HG03565 (cell line): Measurements from ENCODE around the gene ORC3.
"Not testable (repeated sequence)": the region's sequence is repeated elsewhere in the genome, so short reads cannot be mapped to it uniquely, and the experiment has no call there.

Source experiments
- ATAC-seq: cut with Tn5 transposase; IDR thresholded peaks from one replicate; pipeline ENCODE4 v1.9.1; 2021; ENCODE audit warnings: mild to moderate bottlenecking, moderate library complexity; ENCODE audit not compliant: unreplicated experiment

ORC3 gene

DNA sequence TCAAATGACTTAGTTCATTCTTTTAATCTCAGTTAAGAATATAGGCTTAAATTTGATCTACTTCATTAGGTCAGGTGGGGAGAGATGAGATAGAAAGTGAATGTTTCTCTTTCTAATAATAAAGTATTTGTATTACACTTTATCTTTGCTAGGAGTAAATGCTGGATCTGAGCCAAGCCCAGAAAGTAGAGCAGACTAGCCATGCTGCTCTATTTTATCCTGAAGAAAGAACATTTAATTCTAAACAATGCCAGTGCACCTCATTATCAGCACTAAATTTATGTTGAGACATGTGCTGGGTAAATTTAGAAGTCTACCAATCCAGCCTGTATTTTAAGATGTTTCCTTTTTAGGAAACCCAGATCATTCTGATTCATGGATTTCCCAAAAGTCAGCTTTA lies 68.6 kb downstream of the ORC3 start:
- ATAC-seq, result no peak

DNA sequence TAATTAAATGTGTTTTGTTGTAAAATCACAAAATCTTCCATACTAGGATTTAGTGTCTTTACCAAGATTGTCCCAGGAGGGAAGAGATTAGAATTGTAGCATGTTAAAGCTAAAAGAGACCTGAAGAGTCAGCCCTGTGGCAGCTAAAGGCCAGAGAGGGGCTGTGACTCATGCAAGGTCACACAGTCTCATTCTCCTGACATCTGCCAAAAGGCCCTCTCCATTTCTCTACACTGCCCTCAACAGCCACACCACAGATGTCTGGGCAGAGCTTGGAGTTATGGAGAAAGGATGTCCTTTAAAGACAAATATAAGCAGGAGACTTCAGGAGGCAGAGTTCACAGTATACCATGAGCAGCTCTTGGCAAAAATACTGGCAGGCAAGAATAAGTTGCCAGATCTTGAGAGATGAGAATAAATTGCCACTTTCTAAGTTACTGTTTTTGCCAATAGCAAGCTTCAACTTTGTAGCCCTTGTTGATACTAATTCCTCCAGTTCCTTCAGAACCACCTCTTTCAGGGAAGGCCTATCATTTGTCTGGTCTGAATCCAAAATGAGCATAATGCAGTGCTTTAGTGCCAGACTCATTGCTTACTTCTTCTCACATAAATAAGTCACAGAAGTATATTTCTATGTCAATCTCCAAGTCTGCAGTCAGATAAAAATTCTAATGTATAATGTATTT lies 70.4 kb downstream of the ORC3 start:
- no peak for ATAC-seq

DNA sequence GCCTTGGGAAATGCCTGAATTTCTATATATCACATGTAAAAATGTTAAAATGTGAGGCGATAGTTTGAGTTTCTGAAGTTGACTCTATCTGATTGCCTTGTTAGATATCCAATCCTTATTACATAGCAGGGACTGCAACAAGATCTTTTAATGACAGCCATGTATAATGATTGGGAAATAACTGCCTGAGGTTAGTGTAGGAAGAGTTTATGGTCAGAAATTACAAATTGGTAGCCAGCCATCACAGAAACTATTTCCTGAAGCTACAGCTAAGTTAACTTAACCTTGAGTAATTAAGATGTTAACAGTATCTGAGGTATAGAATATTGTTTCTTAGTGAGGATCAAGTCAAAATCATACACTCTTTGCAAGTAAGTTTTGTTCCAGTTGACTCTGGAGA lies 71.1 kb downstream of the ORC3 start:
- ATAC-seq, result no peak

DNA sequence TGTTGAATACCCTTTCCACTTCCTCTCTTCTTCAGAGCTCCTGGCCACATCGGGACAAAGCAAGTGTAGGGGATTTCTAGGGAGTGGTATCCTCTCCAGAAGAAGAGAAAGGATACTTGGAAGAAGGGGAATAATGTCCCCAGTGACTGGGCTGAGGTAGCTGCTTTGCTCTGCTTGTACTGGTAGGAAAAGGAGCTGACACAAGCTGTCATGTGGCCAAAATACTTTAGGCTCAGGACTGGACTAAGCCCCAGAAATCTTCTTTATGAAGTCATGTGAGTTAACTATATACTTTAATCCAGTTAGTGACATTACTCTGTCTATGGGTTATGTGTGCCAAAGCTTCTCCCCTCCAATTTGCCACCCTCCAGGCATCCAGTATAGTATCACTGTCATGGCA lies 71.6 kb downstream of the ORC3 start:
- no peak for ATAC-seq

DNA sequence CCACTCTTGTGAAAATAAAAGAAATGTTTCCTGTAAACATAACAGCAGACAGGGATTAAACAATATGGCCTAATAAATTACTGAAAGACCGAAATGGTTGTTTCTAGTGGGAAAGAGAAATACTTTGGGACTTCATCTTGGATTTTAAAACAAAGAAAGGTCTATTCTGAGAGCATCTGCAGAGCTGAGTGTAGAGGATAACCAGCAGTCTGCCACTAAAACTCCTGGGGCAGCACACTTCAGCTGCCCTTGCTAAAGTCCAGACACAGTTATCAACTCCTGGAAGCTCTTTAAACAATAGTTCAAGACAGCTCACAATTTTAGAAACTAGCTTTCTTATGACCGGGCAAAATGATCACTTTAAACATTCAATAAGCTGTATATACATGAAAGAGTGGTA lies 73.5 kb downstream of the ORC3 start:
- ATAC-seq, result no peak

DNA sequence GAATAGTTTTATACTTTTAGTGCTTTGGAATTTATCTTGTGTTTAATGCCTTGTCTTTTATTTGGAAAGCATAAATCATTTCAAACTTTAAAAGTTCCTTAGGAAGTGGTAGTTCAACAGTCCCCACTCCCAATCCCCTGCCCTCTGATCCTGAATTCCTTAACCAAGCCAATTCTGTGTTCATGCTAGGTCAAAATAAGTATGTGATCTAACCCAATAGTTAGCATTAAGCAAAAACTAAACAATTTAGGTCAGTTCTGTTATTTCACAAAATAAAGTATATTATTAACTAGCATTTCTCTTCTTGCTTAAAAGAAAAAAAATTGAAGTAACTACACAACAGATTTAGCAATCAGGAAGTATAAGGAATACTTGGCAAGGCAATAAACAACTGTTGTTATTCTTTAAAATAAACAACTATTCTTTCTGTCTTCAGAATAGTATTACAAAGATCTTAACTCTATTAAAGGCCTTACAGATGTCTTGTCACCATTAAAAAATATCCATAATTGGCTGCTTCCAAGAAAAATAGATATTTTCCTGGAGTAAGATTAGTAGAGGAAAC lies 75.1 kb downstream of the ORC3 start:
- no peak for ATAC-seq

DNA sequence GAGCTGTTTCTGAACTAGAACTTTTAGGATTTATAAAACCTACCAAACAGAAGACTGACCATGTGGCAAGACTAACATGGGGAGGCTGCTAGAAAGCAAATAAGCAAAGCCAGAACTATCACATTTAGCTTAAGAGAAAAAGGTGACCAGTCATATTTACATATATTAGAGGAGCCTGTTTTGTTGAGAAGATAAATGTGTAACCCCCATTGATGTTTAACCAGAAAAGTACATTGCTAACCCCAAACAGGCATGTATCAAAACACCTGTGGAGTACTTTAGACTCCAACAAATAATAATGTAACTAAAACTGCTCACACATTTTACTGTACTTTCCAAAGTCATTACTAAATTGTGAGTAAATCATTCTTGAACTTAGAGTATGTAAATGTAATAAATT lies 77.1 kb downstream of the ORC3 start:
- ATAC-seq, result no peak

DNA sequence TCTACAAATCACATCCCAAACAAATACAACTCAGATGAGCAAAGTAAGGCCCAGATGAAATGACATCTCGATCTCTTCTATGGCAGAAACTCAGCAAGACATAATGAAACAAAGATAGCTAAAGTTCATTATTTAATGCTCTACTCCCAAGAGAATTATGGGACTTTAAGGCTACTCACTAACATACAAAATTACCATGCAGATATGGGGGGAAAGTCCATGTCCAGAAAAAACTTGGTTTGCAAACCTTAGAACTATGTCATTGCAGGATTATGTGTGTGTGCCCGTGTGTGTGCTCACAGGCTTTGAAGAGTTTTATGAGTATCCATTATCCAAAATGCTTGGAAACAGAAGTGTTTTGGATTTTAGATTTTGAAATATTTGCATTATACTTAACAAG lies 78.1 kb downstream of the ORC3 start:
- no peak for ATAC-seq

DNA sequence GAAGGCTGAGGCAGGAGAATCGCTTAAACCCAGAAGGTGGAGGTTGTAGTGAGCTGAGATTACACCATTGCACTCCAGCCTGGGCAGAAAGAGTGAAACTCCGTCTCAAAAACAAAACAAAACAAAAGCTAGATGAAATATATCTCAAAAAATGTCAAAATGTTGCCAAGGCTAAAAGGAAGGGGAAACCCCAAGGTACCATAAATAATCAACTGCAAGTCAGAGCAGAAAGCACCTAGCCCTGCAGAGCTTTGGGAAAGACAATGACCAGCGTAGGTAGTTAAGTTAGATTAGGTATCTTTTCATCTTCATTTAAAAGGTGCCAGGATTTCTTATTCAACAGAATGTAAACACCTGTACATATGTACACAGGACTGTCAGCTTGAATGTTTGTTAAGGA lies 79.1 kb downstream of the ORC3 start:
- ATAC-seq, result no peak

DNA sequence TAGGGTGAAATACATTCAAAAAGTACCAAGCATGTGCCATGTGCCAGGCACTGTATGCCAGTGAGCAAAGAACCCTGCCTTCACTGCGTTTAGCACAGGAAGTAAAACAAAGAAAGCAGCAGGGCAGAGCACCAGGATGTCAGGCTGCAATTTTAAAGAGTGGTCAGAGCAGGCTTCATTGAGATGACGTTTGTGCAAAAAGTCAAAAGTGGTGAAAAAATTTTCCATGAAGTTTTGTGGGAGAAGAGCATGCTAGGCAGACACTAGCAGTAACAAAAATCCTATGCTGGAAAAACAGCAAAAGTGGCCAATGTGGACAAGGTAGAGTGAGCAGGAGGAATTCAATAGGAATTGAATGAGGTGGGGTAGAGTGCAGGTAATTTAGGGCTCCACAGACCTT lies 80.8 kb downstream of the ORC3 start:
- no peak for ATAC-seq

DNA sequence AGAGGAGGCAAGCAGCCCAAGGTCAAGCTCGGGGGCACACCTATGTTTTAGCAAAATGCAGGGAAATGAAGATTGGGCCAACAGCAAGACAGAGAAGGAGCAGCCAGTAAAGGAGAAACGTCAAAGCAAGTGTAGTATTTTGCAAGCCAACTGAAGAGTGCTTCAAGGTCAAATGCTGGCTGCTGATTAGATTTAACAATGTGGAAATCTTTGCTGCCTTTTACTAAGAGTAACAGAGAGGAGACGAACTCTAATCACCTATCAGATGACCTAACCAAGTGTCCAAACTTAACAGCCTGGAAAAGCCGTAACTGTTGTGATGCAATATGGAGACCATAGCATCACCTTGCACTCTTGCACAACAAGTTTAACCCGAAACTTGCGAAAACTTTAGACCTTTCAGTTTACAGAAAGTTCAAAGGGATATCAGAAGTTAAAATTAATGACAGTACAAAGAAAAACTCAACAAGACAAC lies 81.7 kb downstream of the ORC3 start:
- ATAC-seq, result no peak

DNA sequence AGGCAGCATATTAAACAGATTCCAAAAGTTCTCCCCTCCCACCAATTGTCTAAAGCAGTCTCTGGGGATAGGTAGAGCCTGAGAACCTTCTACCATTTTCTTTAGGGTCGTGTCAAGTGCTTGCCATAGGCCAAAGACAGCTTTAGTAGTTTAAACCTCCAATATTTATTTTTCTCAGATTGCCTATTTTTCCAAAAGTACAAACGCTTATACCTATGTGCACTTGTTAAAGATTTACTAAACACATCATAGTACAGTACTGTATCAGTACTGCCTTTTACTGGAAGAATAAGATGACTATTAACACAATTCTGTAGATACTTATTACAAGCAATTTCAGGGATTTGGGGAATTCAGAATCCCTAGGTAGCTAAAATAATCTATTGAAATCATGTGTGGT lies 82.7 kb downstream of the ORC3 start:
- no peak for ATAC-seq

DNA sequence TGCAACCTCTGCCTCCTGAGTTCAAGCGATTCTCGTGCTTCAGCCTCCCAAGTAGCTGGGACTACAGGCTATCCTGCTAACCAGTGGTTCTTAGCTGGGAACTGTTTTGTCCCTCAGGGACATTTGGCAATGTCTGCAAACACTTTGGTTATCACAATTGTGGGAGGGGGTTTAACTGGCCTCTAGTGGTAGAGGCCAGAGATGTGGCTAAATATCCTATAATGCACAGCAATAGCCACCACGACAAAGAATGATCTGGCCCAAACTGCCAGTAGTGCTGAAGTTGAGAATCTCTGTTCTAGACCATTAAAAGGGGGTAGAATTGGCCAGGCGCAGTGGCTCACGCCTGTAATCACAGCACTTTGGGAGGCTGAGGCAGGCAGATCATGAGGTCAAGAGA lies 83.3 kb downstream of the ORC3 start:
- ATAC-seq, result no peak

DNA sequence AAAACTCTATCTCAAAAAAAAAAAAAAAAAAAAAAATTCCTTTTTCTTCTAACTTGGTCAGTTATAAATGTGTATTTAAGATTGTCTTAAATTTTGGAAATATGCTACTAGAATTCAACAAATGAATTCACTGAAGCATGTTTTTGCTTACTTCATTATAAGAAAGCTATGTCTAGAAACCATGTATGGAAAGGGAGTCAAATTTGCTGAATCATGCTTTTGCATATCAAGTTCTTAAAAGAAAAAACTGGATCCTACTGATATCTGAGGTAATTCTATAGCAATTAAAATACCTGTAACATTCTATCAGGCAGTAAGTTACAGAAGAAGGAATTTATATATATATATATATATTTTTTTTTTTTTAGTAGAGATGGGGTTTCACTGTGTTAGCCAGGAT lies 84.4 kb downstream of the ORC3 start:
- ATAC-seq, result no peak

DNA sequence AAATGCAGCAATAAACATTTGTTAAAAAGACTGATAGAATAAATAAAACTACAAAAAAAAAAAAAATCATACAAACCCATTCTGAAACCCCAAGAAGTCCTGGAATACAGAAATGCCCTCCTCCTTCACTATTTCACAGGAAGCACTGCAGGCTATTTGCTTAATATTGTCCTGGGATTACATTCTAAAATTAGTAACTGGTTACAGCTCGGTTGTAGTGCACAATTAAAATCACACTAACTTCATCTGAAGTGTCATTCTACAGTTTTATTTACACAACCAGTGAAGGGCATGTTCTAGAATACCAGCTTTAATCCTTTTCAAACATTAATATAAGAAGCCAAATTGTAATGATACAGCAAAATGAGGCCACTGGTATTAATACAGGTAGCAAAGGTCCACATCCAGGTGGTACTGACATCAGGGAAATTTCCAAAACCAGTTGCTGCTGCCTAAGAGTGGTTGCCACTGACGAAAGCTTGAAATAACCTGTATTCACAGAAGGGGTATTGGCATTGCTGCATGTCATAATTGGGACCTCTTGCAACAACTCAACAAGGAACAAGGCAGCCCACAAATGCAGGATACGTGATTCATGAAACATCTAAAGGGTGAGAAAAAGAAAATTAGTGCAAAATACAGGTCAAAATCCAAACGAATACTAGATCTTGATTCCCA lies 85.2 kb downstream of the ORC3 start:
- ATAC-seq, result no peak

DNA sequence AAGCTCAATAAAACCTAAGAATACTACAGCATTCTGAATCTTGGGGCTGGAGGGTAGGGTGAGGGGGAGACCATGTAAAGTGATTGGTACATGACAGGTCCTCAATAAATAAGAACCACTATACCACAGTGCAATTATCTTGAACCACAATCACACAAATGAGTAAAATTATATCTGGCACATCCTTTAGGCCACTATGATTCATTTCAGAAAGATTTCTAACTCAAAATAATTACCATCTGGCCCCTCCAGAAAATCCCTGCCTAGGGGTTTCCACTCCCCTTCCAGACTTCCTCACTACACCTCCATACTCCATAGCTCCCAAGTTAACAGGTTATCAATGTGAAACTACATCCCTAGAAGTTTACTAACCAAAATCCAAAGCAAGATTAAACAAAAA lies 92.4 kb downstream of the ORC3 start:
- peak; percentile 53 for ATAC-seq

DNA sequence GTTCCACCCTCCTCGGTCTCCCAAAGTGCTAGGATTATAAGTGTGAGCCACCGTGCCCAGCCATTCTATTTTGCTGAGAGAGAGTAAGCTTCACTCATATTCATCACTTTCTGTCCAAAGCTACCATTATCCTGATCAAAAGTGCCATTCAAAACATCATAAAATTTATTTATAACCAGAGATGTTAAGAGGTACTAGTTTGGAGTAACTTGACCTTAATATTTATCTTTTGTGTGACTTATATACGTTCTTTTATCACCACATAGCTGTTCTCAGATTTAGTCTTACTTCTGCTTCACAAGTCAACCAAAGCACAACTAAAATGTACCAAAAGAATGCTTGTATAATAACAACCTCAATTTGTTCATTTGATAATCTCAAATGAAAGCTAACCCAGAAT lies 94.0 kb downstream of the ORC3 start:
- ATAC-seq, result no peak

DNA sequence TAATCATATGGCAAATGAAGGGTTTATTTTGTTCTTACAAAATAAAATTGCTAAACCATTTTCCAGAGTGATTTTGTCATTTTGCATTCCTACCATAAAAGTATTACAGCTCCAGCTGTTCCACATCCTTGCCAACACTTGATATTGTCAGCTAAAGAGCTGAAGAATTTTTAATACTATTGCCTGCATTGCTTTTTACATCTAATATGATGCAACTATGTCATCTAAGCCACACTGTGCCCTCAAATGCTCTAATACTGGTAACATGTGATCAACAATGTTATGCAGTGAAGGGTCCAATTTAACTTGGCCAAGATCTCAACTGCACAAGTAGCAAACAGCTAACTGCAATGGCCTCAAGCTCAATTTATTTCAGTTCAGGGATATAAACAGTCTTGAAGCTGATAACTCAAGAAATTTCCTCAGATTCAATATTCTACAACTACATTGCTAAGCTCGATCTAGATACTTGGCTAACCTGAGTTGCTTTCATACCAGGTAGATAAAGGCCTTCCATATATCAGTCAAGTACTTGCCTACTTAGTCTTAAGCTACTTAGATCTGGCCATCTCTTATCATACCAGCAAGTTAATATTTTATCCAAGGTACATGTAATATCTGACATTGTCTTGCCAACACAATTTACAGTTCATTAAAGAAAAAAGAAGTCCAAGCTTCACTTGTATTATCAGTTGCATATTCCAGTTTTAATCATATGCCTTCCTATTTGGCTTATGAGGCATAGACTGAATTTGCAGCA lies 95.1 kb downstream of the ORC3 start:
- ATAC-seq, result no peak

DNA sequence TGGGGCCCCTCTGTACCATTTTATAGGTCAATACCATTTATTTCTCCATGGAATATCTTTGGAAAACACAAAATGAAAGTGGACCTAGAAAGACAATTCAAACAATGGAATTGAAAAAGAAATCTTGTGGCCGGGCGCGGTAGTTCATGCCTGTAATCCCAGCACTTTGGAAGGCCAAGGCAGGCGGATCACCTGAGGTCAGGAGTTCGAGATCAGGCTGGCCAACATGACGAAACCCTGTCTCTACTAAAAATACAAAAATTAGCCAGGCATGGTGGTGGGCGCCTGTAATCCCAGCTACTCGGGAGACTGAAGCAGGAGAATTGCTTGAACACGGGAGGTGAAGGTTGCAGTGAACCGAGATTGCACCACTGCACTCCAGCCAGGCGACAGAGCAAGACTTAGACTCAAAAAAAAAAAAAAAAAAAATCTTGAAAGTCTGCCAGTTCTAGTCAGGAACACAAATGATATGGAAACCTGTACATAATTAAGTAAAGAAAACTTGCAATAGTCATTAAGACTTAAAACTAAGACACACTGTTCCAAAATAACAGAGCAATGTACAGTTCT lies 96.8 kb downstream of the ORC3 start:
- not testable (repeated sequence) for ATAC-seq

DNA sequence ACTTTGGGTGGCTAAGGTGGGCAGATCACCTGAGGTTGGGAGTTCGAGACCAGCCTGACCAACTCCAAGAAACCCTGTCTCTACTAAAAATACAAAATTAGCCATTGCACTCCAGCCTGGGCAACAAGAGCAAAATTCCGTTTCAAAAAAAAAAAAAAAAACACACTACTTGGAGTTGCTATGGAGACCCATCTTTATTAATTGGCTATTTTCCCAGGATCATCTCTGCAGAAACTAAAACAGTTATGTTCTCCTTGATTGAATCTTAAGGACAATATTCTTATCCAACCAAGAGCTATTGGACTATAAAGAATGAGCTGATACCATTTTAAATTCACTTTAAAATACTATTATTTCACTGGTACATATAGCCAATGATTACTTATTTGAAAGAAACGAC lies 97.4 kb downstream of the ORC3 start:
- no peak for ATAC-seq

DNA sequence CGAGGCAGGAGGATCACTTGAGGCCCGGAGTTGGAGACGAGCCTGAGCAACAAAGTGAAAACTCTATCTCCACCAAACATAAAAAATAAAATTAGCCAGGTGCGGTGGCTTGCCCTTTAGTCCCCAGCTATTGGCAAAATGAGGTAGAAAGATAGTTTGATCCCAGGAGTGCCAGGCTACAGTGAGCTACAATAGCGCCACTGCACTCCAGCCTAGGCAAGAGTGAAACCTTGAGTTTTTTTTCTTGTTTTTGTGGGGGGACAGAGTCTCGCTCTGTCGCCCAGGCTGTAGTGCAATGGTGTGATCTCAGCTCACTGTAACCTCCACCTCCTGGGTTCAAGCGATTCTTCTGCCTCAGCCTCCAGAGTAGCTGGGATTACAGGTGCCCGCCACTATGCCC lies 98.0 kb downstream of the ORC3 start:
- ATAC-seq, result not testable (repeated sequence)
